A549 (cell line): ENCODE results near the gene ACADL.
"Not testable (repeated sequence)": the region's sequence is repeated elsewhere in the genome, so short reads cannot be mapped to it uniquely, and the experiment has no call there.

Experiments
- BHLHE40 ChIP-seq: IDR thresholded peaks from 2 replicates; pipeline ENCODE4 v1.6.1; 2012; ENCODE audit warnings: low read depth, low read length, inconsistent platforms
- CTCF ChIP-seq: fragments of >200 bp; sonication (Bioruptor Twin); formaldehyde crosslinking; IDR thresholded peaks from 3 replicates; pipeline ENCODE4 v1.5.1; 2016
- GATA3 ChIP-seq: IDR thresholded peaks from 2 replicates; pipeline ENCODE4 v1.6.1; 2012; ENCODE audit warnings: borderline replicate concordance
- HDAC2 ChIP-seq: fragments of 200-600 bp; sonication (generic); IDR thresholded peaks from 2 replicates; pipeline ENCODE4 v1.6.1; 2016
- JUNB ChIP-seq: fragments of >200 bp; sonication (Bioruptor Twin); formaldehyde crosslinking; IDR thresholded peaks from 2 replicates; pipeline ENCODE4 v1.6.1; 2016
- KDM1A ChIP-seq: fragments of 200-600 bp; sonication (generic); IDR thresholded peaks from 2 replicates; pipeline ENCODE4 v1.6.1; 2016; ENCODE audit warnings: low read depth, mild to moderate bottlenecking
- MYC ChIP-seq: IDR thresholded peaks from 2 replicates; pipeline ENCODE4 v1.6.1; 2012; ENCODE audit warnings: mild to moderate bottlenecking, inconsistent platforms, low read length, improper control_type of control experiment, borderline replicate concordance
- POLR2A ChIP-seq: IDR thresholded peaks from 2 replicates; pipeline ENCODE4 v1.6.1; 2012; ENCODE audit warnings: mild to moderate bottlenecking, low read length
- RCOR1 ChIP-seq: fragments of 150-350 bp; IDR thresholded peaks from 2 replicates; pipeline ENCODE4 v1.6.1; 2014; ENCODE audit warnings: antibody characterized with exemption, low read length, low read depth

- TF ChIP-seq JUNB, RCOR1, POLR2A, BHLHE40, MYC, GATA3, KDM1A, HDAC2, CTCF: not testable (repeated sequence)
Observed at GRCh38 chr2:210181606-210182088, 43.6 kb downstream of the ACADL start.
